Cardiac fibroblast (primary cell): ENCODE measurements around the gene JPH4.

Experiments
- DNase-seq, 2 donors: peaks; one replicate each; pipeline versions ENCODE4 v3.0.0 to v3.0.0-alpha.2; 2010; ENCODE audit warnings: low read depth in 2 of 2
- H3K4me3 ChIP-seq, 2 donors: replicated peaks in 1 of 2; 1 replicate in 1 of 2; 2 replicates in 1 of 2; pipeline ENCODE4 v1.5.1; 2011; ENCODE audit warnings: low read depth in 2 of 2, low read length in 2 of 2, mild to moderate bottlenecking in 2 of 2, moderate library complexity in 1 of 2
- TF ChIP-seq, protein P1 (sequence below): IDR thresholded peaks from one replicate; pipeline ENCODE4 v1.5.1; 2011; ENCODE audit warnings: low read depth, mild to moderate bottlenecking, low read length, inconsistent platforms

Gene JPH4

DNA sequence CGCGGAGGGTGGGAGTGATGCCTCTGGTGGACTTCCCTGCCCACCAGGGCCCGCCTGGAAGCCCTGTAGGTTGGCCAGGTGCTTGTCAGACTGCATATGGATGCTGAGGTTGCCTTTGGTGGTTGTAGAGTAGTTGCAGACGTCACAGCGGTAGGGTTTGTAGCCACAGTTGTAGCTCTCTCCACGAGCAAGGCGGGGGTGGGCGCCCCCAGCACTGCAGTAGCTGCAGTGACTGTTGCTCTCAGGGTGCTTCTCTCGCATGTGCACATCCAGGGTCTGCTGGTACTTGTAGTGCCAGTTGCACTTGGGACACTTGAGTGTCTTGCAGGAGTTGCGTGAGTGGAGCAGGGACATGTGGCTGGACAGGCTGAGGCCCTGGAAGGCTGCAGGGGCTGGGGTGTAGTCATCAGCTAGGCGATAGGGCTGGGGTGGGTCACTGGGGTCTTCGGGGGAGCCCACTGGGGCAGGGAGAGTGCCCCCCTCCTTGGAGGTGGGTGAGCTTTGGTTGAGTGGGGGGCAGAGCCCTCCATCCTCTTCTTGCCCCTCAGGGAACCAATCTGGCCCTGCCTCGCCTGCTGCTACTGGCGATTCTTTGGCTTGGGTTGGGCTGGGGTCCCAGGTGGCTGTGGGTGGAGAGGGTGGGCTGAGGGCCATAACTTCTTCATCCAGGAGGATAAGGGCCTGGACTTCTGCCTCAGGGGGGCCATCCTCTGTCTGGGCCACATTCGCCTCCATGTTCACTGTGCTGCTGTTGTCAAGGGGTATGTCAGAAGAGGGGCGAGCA is 44.7 kb downstream of the JPH4 start:
- DNase-seq = no peak
- H3K4me3 ChIP-seq = no peak overlapping the region
- TF ChIP-seq, protein P1, sequence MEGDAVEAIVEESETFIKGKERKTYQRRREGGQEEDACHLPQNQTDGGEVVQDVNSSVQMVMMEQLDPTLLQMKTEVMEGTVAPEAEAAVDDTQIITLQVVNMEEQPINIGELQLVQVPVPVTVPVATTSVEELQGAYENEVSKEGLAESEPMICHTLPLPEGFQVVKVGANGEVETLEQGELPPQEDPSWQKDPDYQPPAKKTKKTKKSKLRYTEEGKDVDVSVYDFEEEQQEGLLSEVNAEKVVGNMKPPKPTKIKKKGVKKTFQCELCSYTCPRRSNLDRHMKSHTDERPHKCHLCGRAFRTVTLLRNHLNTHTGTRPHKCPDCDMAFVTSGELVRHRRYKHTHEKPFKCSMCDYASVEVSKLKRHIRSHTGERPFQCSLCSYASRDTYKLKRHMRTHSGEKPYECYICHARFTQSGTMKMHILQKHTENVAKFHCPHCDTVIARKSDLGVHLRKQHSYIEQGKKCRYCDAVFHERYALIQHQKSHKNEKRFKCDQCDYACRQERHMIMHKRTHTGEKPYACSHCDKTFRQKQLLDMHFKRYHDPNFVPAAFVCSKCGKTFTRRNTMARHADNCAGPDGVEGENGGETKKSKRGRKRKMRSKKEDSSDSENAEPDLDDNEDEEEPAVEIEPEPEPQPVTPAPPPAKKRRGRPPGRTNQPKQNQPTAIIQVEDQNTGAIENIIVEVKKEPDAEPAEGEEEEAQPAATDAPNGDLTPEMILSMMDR = no peak

DNA sequence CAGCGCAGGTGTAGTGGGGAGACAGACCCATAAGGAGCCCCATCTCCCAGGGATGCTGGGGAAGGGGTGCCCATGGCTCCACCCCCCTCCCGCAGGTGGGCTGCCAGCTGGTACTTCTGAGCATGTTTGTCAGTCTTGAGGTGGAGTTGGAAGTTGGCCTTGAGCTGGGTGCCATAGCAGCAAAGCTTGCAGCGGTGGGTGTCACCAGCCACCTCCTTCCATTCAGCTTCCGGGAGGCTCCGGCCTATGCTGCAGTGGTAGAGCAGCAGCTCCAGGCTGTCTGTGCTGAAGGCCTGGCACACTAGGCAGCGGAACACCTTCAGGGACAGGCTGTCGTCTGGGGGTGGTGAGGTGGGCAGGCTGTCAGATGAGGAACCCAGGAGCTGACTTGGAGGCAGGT is 45.9 kb downstream of the JPH4 start:
- TF ChIP-seq, protein P1 = no peak
- H3K4me3 ChIP-seq = no peak overlapping the region
- DNase-seq = no peak

DNA sequence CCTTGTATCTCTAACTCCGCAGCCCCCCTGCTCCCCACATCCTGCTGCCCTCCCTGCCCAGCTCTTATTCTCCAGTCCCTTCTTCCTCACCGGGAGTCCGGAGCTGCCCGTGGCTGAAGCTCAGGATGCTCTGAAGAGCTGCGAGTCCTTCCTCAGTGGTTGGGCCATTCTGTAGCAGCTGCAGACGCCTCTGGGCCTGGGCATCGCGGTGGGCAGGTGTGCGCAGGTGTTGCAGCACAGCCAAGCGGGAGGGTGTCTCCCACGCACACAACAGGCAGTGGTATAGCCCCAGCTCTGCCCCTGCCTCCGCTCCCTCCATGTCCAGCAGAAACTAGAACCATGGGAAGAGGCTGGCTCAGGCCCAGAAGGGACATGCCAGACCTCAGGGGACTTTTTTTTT is 47.2 kb downstream of the JPH4 start:
- no peak overlapping the region for H3K4me3 ChIP-seq
- no peak for DNase-seq
- TF ChIP-seq, protein P1 = no peak

DNA sequence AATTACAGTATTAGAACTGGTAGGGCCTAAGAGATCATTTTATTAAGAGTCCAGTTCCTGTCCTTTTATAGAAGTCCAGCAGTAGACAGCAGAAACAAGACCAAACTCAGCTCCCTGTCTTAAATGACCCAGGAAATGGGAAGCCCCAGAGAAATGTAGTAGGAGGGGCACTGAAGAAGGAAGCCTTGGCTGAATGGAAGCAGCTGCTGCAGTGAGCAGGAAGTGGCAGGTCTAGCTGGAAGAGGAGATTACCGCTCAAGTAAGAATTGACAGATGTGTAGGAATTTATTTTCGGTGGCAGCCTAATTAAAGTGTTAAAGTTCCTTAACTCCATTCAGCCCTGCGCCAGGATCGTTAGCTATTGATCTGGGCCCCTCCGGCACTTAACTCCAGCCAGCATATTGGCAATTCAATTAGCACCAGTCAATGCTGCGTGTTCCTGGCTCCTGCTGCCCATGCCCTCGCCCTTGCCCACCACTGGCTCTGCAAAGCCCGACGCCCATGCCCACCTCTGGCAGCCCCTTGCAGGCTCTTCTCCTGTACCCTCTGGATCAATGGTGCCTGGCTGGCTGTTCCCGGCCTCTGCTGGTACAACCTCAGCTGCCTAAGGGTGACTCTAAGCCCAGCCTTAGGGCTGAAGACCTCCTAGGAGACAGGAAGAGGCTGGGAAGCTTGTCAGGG is 48.1 kb downstream of the JPH4 start:
- DNase-seq = peak in 1 of 2 donors; percentile 12

DNA sequence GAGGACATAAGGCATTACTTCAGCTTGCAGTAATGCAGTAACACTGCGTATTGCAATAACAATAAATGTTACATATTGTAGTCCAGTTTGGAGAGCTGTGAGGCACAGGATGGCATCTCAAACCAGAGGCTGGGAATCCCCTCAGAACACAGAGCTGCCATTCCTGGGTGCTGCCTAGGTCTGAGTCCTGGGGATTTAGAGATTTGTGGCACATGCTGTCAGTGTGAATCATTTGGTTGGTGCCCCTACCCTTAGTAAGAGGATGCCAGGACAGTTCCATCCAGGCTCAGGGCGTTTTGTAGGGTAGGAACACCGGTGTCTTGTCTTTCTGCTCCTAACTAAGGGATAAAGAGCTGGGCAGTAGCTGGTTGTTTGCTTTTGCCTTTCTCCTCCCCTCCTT is 49.6 kb downstream of the JPH4 start:
- H3K4me3 ChIP-seq = no peak overlapping the region
- no peak for DNase-seq
- TF ChIP-seq, protein P1 = no peak

More for the DNA sequence above, 48.1 kb downstream of the JPH4 start:
- no peak overlapping the region for H3K4me3 ChIP-seq
- TF ChIP-seq, protein P1 = no peak

DNA sequence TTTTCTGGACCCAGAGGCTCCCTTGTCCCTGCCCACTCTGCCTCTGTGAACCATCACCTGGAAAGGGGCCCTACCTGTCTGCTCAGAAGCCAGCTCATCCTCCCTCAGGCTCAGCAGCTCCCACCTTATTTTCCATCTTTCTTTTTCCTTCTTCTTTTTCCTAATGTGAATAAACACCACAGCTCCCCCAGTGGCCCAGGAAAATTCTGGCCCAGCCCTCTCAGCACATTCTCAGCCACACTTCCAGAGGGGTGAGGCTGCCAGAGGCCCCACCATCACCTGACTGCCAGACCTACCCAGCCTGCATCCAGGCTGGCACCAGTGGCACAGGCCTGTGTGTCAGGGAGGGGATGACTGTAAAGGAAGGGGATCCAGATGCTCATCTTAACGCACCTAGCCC is 50.0 kb downstream of the JPH4 start:
- H3K4me3 ChIP-seq = no peak overlapping the region
- no peak for DNase-seq
- TF ChIP-seq, protein P1 = no peak
